BJ (cell line): ENCODE measurements around the gene NALCN. TPM values are rescaled to one million over a fixed set of nuclear protein-coding genes. Genes with fewer than 3 reads are reported as not detected.

Source experiments
- CTCF ChIA-PET: fragments of 350-600 bp; formaldehyde crosslinking; extraction: SDS; loops from one replicate; lab custom pipeline; 2021; ENCODE audit warnings: antibody characterized with exemption, inconsistent platforms; lab: Yijun Ruan, JAX
- POLR2A ChIA-PET: fragments of 300-600 bp; sonication (Branson Sonifier 250); formaldehyde crosslinking; extraction: SDS; loops from one replicate; lab custom pipeline; 2021; ENCODE audit warnings: antibody characterized with exemption; lab: Charles Lee
- DNase-seq: peaks from one replicate; pipeline ENCODE4 v3.0.0-alpha.2; 2011; ENCODE audit warnings: low read depth
- H3K27me3 ChIP-seq: 2 replicates; pipeline ENCODE4 v1.6.0; 2011; ENCODE audit warnings: low read length; ENCODE audit not compliant: control insufficient read depth, insufficient read depth
- H3K36me3 ChIP-seq: 2 replicates; pipeline ENCODE4 v1.5.1; 2011; ENCODE audit warnings: low read length; ENCODE audit not compliant: control insufficient read depth, insufficient read depth
- H3K4me3 ChIP-seq: 2 replicates; pipeline ENCODE4 v1.5.1; 2011; ENCODE audit warnings: low read depth, mild to moderate bottlenecking, control low read depth, low read length
- polyA plus RNA-seq: library from polyadenylated mRNA; depleted of rRNA; stranded (reverse); fragments of >200 nt; gene quantifications from 2 replicates; pipeline ENCODE4 v1.2.3, GENCODE V29; 2011
- TF ChIP-seq, protein P1 (sequence below): IDR thresholded peaks from 2 replicates; pipeline ENCODE4 v1.5.1; 2011; ENCODE audit warnings: low read depth, mild to moderate bottlenecking, control low read depth, inconsistent platforms, low read length, moderate library complexity; ENCODE audit not compliant: insufficient read depth

Gene NALCN
- polyA plus RNA-seq, 1 experiment, result 2.9 TPM

DNA sequence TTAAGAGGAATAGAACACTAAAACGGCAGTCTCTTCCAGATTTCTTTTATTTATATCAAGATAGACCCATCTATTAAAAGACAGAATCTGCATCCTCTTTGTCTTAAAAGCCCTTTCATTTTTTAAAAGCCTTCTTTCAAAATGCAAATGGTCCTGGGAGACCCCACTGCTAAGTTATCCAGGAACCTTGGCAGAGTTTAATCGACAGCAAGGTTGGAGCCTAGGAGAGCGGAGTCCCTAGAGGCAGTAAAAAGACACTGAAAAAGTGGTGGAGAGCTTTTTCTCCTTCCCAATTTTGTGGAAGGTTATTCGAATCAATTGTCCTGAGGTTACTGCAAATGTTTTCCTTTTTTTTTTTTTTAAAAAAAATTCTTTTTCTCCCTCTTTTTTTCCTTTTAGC lies 294.7 kb downstream of the NALCN start:
- ChIA-PET POLR2A (no interaction called here), CTCF (no interaction called here)
- H3K36me3 ChIP-seq, result no peaks in the 10 kb centered on the region
- TF ChIP-seq, protein P1, sequence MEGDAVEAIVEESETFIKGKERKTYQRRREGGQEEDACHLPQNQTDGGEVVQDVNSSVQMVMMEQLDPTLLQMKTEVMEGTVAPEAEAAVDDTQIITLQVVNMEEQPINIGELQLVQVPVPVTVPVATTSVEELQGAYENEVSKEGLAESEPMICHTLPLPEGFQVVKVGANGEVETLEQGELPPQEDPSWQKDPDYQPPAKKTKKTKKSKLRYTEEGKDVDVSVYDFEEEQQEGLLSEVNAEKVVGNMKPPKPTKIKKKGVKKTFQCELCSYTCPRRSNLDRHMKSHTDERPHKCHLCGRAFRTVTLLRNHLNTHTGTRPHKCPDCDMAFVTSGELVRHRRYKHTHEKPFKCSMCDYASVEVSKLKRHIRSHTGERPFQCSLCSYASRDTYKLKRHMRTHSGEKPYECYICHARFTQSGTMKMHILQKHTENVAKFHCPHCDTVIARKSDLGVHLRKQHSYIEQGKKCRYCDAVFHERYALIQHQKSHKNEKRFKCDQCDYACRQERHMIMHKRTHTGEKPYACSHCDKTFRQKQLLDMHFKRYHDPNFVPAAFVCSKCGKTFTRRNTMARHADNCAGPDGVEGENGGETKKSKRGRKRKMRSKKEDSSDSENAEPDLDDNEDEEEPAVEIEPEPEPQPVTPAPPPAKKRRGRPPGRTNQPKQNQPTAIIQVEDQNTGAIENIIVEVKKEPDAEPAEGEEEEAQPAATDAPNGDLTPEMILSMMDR, result no peak
- DNase-seq, result no peak
- H3K27me3 ChIP-seq, result no peaks in the 10 kb centered on the region; the same call in 1 of the 2 replicates
- H3K4me3 ChIP-seq, result no peak overlapping the region

GRCh38 chr13:101120007-101120406 lies 296.3 kb downstream of the NALCN start:
- POLR2A ChIA-PET, result no interaction called here

GRCh38 chr13:101116826-101117225 lies 299.5 kb downstream of the NALCN start:
- TF ChIP-seq, protein P1, result no peak
- DNase-seq, result no peak
- Histone ChIP-seq H3K36me3 (no peaks in the 10 kb centered on the region), H3K27me3 (no peaks in the 10 kb centered on the region; the same call in 1 of the 2 replicates), H3K4me3 (no peak overlapping the region)
- CTCF ChIA-PET, result interaction anchor here (1.0 kb wide), 1 partner anchor 544 kb away, joined by 3 read pairs; no protein-coding TSS in a partner anchor
- POLR2A ChIA-PET, result no interaction called here

More at GRCh38 chr13:101120007-101120406, 296.3 kb downstream of the NALCN start:
- Histone ChIP-seq H3K27me3 (no peaks in the 10 kb centered on the region; the same call in 1 of the 2 replicates), H3K4me3 (no peak overlapping the region), H3K36me3 (no peaks in the 10 kb centered on the region)
- TF ChIP-seq, protein P1, result no peak
- DNase-seq, result no peak
- CTCF ChIA-PET, result no interaction called here

GRCh38 chr13:101116341-101116740 lies 300.0 kb downstream of the NALCN start:
- ChIA-PET CTCF (interaction anchor here (0.6 to 1.0 kb wide), 2 partner anchors 544 to 638 kb away, joined by 3 to 4 read pairs; no protein-coding TSS in a partner anchor), POLR2A (no interaction called here)
- TF ChIP-seq, protein P1, result no peak

DNA sequence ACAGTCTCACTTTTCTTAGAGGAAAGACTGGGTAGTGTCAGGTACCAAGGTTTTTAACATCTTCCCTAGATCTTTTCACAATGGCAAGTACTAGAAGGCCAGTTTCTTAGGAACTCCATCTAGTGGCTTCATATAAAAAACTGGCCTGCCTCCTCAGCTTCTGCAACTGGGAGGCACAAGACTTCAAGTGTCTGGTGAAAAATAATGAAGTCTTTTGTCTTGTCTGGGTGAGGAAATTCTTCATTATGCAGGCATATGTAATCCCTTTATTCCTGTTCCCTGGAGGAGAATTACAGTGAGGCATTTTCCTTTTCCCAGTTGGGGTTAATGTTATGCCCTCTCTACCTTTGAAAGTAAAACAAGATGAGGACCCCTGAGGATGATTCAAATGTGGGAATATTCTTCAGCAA lies 300.5 kb downstream of the NALCN start:
- no peaks in the 10 kb centered on the region for H3K36me3 ChIP-seq
- H3K27me3 ChIP-seq, result no peaks in the 10 kb centered on the region; the same call in 1 of the 2 replicates
- H3K4me3 ChIP-seq, result no peak overlapping the region
- no peak for DNase-seq
- ChIA-PET POLR2A (no interaction called here), CTCF (interaction anchor here (0.6 kb wide), 1 partner anchor 638 kb away, joined by 4 read pairs; no protein-coding TSS in a partner anchor)
- TF ChIP-seq, protein P1, result no peak

More at GRCh38 chr13:101116341-101116740, 300.0 kb downstream of the NALCN start:
- no peak for DNase-seq
- no peak overlapping the region for H3K4me3 ChIP-seq
- H3K36me3 ChIP-seq, result no peaks in the 10 kb centered on the region
- no peaks in the 10 kb centered on the region; the same call in 1 of the 2 replicates for H3K27me3 ChIP-seq
